ENCODE results near the gene MRPL55. TPM values are rescaled to one million over a fixed set of nuclear protein-coding genes. Genes with fewer than 3 reads are reported as not detected.

MRPL55 gene
- total RNA-seq, 1 experiment from 2014 or later: 99.3 TPM

- DNase-seq (ENCODE audit: low read depth): peak; percentile 90
Measured at GRCh38 chr1:228087771-228088251, 21.3 kb downstream of the MRPL55 start.

- peak; percentile 52 for DNase-seq (ENCODE audit: low read depth)
Measured at GRCh38 chr1:228085287-228085951, 23.7 kb downstream of the MRPL55 start.

DNA sequence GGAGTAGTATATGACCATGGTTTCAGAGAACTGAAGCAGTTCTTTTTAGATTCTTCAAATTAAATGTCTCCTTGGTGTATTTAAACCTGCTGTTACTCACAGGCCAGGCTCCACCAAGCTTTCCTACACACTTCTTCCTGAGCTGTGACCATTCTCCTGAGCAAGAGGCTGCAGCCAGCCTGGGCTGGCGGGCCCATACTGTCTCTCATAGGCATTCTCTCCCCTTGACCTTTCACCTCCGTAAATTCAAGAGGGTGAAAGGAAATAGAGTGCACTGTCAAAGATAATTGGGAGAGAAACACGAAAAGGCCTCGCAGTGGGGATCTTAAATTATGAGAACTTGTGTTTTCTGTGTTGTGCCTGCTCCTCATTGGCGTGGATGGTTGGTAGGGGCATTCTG lies 24.3 kb downstream of the MRPL55 start:
- DNase-seq (ENCODE audit: low read depth): no peak

DNA sequence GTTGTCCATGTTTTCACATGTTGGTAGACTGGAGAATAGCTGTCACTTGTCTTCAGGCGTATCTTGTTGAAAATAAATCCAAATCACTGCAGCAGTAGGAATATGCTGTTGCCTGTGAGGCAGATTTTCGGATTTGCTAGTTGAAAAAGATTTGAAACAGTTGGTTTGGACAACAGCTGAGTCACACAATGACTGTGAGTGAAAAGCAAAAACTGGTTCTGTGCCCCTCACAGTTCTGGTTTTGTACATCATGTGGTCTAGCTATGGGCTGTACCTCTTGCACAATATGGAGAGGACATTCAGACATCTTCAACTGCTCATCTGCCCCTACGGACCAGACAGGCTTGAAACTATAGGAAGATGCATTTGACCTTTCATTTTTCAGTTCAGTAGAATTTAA lies 24.8 kb downstream of the MRPL55 start:
- peak; percentile 50 for DNase-seq (ENCODE audit: low read depth)

- DNase-seq (ENCODE audit: low read depth): no peak
Measured at GRCh38 chr1:228083871-228084278, 25.2 kb downstream of the MRPL55 start.

- DNase-seq (ENCODE audit: low read depth): peak; percentile 62
Measured at GRCh38 chr1:228082918-228083870, 25.9 kb downstream of the MRPL55 start.

DNA sequence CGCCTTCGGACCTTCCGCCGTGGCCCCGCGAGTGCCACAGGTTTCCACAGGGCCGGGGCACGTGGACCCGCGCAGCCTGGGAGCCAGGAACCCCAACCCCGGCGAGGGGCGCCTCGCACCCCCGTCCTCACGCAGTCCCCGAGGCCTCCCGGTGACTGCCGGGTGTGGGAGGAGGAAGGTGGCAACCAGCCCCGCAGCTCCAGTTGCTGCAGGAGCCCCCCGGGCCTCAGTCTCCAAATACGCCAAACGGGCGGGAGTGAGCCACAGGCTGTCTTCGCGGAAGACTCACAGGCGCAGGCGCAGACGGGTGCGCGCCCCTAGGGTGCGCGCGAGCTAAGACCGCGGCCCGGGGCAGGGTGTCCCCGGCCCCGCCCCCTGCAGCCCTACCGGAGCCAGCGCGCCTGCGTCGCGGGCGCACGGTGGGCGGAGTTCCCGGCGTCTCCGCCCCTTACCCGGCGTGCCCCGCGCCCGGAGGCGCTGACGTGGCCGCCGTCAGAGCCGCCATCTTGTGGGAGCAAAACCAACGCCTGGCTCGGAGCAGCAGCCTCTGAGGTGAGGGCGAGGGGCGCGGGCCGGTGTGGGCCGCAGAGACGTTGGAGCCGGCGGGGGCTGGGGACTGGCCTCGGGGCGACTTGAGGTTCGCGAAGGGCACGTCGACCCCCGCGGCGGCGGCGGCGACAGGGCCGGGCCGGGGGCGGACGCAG lies 26.7 kb downstream of the MRPL55 start, which contains the start of gene ARF1:
TSS of gene ARF1 (plus strand) at position 495 of the 704 bp plus-strand sequence. CDS start 14,407 bp downstream, outside the sequence.
- DNase-seq (ENCODE audit: low read depth): peak; percentile 88

- DNase-seq (ENCODE audit: low read depth): peak; percentile 35
Measured at GRCh38 chr1:228081578-228082213, 27.4 kb downstream of the MRPL55 start.

- no peak for DNase-seq (ENCODE audit: low read depth)
Measured at GRCh38 chr1:228081144-228081543, 28.0 kb downstream of the MRPL55 start.

DNA sequence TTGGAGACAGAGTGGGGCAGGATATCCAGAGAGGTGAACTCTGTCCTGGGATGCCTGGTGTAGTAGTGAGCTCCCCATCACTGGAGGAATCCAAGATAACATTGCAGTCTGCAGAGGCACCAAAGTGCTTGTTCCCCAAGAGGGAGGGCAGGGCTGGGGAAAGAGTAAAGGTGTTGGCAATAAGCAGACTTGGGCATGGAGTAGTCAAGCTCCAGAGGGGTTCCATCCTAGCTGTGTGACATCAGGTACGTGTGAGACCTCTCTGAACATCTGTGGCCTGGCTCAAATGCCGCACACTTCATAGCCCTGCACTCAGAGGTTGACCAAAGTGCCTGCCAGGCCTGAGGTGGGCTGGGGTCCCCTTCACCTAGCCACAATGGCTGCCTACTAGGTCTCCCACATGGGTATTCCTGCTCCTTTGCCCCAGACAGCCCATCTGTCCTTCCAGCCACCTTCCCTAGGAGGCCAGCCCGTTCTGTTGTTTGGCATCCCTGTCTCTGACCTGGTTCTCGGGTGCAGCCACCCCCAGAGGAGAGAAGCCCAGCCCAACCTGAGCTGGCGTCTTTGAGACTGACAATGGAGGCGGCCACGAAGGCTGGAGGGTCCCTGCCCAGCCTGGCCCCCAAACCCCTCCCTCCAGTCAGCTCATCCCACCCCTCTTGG lies 29.4 kb downstream of the MRPL55 start:
- no peak for DNase-seq (ENCODE audit: low read depth)

DNA sequence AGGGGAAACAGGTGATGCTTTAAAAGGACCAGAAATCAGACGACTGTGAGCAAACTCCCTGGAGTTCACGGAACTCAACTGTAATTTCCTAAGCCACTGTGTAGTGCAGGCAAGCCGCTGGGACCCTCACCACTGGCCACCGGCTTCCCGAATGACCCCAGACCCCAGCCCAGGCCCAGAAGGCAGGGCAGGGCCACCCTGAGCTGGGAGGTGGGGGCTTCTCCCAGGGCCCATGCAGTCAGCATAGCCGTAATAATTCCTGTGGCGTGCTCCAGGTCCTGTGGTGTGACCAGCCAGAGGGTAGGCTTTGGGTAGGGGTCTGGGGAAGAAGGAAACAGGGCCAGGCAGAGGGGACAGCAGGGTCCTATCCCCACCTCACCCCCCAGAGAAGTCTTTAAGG lies 30.1 kb downstream of the MRPL55 start:
- no peak for DNase-seq (ENCODE audit: low read depth)

DNA sequence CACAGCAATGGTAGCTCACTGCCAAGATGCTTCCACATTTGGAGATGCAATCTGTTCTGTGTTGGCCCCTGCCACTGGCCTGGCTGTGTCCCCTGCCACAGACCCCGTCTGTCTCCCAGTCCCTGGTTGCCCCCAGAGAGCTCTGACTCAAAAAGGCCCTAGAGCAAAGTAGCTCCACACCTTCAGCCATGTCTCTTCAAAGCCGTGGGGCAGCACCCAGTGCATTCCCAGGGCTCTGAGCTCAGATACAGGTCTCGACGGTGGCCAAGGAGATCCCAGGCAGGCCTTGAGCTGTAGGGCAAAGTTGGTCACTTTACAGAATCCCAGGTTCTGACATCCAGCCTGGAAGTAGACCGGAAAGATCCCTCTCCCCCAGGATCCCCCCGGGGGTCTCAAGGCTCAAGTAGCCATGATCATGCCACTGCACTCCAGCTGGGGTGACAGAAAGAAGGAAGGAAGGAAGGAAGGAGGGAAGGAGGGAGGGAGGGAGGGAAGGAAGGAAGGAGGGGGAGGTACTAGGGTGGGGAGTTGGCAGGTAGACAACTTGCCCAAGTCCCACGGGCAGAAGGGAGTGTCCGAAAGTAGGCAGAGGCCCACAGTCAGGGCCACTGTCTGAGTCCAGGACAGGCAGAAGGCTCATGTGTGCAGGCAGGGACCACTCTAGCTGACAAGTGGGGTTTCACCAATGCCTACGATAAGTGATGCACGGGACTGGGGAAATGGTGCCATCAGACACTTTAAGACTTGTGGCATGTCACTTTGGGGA lies 31.4 kb downstream of the MRPL55 start:
- no peak for DNase-seq (ENCODE audit: low read depth)

GRCh38 chr1:228076796-228077430 lies 32.2 kb downstream of the MRPL55 start:
- no peak for DNase-seq (ENCODE audit: low read depth)

DNA sequence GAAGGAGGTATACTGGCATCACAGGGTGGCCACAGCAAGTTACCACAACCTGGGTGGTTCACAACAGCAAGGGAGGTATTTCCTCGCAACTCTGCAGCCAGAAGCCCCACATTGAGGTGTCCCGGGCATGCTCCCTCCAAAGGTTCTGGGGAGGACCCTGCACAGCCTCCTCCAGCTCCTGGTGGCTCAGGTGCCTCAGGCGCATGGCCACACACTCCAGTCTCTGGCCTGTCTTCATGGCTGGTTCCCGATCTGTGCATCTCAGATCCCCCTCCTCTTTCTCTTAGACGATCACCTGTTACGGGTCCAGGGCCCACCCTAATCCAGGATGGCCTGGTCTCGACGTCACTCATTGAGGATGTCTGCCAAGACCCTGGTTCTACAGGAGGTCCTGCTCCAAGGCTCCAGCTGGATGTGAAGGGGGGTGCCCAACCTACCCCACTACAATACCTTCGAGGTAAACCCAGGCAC lies 33.3 kb downstream of the MRPL55 start:
- no peak for DNase-seq (ENCODE audit: low read depth)

GRCh38 chr1:228074954-228075730 lies 34.0 kb downstream of the MRPL55 start:
- no peak for DNase-seq (ENCODE audit: low read depth)

DNA sequence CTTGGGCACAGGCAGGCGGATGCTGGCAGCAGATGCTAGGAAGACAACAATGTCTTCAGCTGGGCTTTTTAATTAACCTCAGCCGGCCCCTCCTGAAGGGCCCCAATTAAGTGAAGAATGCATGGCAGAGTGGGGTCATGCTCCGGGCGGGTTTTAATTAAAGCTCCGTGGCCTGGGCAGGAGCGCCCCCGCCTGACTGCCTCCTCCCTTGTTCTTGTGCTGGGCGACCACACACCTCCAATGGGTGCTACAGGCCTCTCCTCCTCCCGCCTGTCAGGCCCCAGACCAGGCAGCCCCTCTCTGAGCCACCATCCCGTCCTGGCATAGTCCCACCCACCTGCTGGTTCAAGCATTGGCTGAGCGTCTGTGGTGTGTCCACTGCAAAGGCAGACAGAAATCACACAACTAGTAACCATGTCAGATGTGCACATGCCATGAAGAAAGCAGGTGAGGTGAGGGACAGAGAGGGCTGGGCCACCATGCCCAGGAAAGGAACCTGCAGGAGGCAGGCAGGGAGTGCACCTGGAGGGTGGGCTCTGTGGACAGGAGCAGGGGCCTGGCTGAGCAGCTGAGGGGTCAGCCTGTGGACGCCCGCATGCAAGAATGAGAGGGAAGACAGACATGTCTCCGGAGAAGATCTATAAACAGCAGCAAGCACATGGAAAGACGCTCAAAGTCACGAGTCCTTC lies 35.1 kb downstream of the MRPL55 start:
- DNase-seq (ENCODE audit: low read depth): peak; percentile 34

GRCh38 chr1:228073061-228073856 lies 35.8 kb downstream of the MRPL55 start:
- no peak for DNase-seq (ENCODE audit: low read depth)

All from M059J (cell line).